C4-2B (cell line): ENCODE measurements around the gene ADGRB2.

Source experiments
- ZFX ChIP-seq: fragments of 450-650 bp; IDR thresholded peaks from 2 replicates; pipeline ENCODE4 v1.6.1; 2017
- TF ChIP-seq, protein P1 (sequence below): fragments of 450-650 bp; conservative IDR thresholded peaks from 2 replicates; pipeline ENCODE4 v1.5.1; 2017; ENCODE audit warnings: mild to moderate bottlenecking

DNA sequence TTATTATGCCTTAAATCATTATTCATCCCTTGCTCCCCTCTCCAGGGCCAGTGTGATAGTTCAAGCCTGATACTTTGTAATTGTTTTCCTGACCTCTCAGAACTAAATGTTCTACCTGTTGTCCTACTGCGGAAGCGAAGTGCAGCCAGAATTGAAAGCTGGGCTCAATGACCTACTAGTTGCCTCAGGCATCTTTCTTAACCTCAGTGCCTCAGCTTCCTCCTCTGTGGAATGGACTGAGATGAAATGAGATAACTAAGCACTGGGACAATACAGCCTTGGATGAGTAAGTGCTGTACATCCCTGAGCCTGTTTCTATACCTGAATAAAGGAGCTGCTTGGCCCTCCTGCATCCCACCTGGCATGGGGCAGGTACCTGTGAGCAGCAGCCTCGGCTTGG lies 86.7 kb downstream of the ADGRB2 start:
- TF ChIP-seq, protein P1, sequence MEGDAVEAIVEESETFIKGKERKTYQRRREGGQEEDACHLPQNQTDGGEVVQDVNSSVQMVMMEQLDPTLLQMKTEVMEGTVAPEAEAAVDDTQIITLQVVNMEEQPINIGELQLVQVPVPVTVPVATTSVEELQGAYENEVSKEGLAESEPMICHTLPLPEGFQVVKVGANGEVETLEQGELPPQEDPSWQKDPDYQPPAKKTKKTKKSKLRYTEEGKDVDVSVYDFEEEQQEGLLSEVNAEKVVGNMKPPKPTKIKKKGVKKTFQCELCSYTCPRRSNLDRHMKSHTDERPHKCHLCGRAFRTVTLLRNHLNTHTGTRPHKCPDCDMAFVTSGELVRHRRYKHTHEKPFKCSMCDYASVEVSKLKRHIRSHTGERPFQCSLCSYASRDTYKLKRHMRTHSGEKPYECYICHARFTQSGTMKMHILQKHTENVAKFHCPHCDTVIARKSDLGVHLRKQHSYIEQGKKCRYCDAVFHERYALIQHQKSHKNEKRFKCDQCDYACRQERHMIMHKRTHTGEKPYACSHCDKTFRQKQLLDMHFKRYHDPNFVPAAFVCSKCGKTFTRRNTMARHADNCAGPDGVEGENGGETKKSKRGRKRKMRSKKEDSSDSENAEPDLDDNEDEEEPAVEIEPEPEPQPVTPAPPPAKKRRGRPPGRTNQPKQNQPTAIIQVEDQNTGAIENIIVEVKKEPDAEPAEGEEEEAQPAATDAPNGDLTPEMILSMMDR = no peak
- no peak for TF ChIP-seq ZFX
